ENCODE measurements around the gene TUBGCP4. TPM values are rescaled to one million over a fixed set of nuclear protein-coding genes. Genes with fewer than 3 reads are reported as not detected.

Gene TUBGCP4, protein sequence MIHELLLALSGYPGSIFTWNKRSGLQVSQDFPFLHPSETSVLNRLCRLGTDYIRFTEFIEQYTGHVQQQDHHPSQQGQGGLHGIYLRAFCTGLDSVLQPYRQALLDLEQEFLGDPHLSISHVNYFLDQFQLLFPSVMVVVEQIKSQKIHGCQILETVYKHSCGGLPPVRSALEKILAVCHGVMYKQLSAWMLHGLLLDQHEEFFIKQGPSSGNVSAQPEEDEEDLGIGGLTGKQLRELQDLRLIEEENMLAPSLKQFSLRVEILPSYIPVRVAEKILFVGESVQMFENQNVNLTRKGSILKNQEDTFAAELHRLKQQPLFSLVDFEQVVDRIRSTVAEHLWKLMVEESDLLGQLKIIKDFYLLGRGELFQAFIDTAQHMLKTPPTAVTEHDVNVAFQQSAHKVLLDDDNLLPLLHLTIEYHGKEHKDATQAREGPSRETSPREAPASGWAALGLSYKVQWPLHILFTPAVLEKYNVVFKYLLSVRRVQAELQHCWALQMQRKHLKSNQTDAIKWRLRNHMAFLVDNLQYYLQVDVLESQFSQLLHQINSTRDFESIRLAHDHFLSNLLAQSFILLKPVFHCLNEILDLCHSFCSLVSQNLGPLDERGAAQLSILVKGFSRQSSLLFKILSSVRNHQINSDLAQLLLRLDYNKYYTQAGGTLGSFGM
- total RNA-seq = 10 to 100 TPM; 42.8 to 45.3 TPM

DNA sequence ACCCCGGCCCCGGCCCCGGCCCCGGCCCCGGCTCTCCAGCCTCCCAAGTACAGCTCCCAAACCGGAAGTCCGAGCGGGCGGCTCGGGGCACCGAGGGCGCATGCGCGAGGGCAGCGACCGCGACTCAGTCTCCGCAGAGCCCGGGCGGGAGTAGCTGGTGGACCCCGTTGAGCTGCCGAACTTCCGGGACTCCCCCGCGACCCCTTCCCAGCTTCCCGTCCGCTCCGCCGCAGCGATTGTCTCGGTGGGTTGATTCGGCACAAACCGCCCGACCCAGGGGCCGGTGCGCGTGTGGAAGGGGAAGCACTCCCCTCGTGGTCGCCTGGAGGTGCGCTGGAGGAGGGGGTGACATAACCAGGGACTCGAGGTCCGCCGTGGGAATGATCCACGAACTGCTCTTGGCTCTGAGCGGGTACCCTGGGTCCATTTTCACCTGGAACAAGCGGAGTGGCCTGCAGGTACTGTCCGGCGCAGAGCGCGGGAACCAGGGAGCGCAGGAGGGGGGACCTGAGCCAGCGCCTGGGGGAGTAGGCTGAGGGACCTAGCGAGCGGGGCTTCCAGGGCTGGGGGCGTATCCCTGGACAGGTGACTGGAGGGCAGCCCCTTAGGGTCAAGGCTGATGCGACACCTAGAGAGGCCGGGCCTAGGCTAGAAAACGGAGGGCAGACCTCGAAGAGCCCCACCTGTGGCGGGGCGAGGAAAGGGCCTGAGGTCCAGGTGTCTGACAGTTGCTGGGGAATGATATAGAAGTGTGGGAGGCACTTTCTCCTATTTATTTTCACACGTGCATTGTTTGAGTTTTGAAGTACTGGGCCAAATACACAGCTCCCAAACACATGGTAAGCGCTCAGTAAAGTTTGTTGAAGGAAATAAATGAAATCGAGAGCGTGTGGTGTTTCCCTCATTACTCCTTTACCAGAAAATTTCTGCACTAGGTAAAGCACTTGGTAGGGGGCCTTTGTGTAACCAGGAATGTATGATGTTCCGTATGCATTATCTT is at the start of gene TUBGCP4, which contains the start of gene ZSCAN29:
Gene TUBGCP4, plus strand, starts transcription at position 127 of the 1,000 bp plus-strand sequence. Its CDS starts 254 bp downstream, at position 381.
Gene ZSCAN29, minus strand, starts transcription at position 69 of the 1,000 bp plus-strand sequence. CDS start 1,130 bp downstream, outside the sequence.
- CTCF ChIA-PET = interaction anchor here (0.6 to 1.3 kb wide), 4 partner anchors 10 to 350 kb away, joined by 3 to 5 read pairs (median 3); no protein-coding TSS in a partner anchor
- POLR2A ChIA-PET = interaction anchor here (0.6 to 1.3 kb wide), 4 partner anchors 10 to 240 kb away, joined by 3 to 8 read pairs (median 3); no protein-coding TSS in a partner anchor

DNA sequence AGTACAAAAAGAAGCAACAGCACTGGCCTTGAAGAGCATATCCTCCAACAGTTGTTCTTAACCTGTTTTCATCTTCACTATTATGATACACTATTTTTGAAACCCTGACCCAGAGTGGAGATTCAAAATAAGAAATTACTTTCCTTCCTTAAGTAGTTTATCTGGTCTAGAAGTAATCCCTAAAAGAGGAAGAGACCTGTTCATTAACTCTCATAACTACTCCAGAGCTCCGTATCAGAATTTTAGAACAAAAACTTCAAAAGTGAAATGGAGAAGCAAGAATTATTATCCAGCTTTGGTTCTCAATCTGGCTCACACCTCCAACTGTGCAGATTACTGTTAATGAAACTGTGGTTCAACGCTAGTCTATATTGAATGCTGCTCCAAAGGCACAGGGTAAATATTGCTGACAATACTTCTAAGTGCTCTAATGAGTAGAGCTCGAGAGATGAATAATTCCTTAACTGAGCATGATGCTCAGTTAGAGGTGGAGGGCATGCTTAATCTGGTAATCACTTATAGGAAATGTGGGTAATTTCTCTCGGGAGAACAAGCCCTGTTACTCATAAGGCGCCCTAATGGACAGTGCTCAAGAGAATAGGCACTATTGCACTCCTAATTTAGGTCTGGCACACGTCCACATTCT is 45.7 kb upstream of the TUBGCP4 start:
- CTCF ChIA-PET = no interaction called here
- POLR2A ChIA-PET = no interaction called here

DNA sequence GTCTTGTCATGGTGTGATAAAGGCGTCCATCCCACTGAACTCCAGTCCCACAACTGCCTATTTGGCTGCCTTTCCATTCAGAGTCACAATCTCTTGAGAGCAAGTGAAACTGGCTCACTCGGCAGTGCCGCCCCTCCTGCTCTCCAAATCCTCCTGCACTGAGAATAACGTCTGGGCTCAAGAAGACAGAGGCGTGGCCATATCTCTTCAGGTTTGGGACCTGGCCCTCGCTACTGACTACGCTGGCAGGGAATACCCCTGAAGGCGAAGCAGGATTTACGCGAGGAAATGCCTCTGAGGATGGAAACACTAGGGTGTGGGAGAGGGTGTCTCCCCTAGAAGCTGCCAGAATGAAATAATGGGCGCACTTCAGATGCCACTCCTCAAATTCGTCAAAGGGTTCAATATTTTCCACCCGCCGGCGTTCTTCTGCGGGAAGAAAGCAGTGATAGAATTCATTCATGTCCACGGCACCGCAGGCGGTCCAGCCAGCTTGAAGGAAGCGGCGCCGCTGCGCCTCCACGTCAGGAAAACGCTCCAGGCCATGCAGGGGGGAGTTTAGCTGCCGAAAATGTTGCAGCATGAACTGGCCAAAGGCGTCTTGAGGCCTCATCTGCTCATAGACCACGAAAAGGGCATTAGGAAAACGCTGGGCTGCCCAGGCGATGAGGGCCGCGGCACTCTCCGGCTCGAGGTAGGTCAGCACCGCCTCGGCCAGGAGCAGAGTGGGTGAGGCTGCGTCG is 41.5 kb upstream of the TUBGCP4 start:
- ChIA-PET CTCF (no interaction called here), POLR2A (interaction anchor here (0.6 to 0.7 kb wide), 2 partner anchors 303 to 409 kb away, joined by 3 read pairs; no protein-coding TSS in a partner anchor)

DNA sequence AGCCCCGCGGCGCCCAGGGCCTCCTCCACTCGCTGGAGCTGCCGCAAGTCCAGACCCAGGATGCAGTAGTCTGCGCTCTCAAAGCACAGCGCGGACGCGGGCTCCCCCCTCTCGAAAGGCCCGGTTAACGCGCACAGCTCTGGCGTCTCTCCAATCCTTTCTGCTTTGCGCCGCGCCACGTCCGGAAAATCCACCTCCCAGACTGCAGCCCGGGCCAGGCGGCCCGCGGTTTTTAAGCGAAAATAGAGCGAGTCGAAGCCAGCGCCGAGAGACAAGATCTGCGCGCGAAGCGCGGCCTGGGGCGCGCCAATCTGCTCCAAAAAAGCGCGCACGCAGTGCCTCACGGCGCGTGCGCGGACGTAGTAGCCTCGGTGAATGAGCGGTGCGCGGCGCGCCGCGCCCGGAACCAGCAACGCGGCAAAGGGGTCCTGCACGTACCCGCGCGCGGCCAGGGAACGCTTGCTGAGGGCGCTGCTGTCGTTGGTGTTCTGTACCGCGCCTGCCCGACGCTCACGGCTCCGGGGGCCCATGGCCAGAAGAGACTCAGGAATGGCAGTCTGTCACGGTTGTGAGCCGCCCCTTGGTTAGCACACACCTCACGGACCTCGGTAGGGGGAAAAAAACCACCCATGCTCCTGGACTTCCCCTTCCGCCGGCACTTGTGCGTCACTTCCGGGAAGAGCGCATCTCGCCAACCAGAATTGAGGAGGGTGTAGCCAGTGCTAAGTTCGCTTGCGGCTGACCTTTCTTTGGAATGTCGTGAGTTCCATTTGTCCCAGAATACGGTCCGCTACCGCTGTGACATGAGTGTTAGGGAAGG is 40.7 kb upstream of the TUBGCP4 start, which contains the start of gene LCMT2:
Gene LCMT2, minus strand, starts transcription at position 614 of the 820 bp plus-strand sequence. Its CDS starts 84 bp downstream, at position 530.
- POLR2A ChIA-PET = interaction anchor here (0.7 kb wide), 1 partner anchor 410 kb away, joined by 3 read pairs; no protein-coding TSS in a partner anchor
- CTCF ChIA-PET = interaction anchor here (0.8 kb wide), 1 partner anchor 23 kb away, joined by 3 read pairs; no protein-coding TSS in a partner anchor

DNA sequence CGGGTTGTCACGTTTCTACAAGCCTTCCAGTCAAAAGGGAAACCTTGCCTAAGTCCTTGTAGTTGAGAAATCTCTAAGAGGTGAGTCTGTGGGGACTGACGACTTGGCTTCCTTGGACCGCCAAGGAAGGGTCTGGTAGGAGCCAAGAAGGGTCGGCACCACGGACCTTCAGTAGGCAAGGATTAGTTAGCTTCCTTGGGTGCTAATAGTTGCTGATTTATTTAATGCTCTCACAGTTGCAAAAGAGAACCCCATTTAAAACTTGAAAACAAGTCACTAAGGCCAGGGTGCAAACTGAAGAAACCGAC is 40.2 kb upstream of the TUBGCP4 start:
- POLR2A ChIA-PET = no interaction called here
- CTCF ChIA-PET = interaction anchor here (0.8 kb wide), 1 partner anchor 23 kb away, joined by 3 read pairs; no protein-coding TSS in a partner anchor

DNA sequence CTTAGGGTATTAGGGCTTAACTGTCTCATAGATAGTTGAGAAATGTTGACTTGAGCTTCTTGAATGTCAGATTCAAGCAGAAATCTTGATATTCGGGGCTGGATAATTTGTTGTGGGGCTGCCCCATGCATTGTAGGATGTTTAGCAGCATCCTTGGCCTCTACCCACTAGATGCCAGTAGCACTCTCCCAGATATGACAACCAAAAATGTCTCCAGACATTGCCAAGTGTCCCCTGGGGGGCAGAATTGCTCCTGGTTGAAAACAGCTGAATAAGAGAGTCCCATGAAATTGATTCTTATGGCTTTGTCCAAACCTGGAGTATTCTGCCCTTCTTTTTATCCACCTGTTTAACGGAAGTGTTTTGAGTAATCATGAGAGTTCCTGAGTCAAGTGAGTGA is 24.6 kb upstream of the TUBGCP4 start:
- ChIA-PET CTCF (no interaction called here), POLR2A (no interaction called here)

DNA sequence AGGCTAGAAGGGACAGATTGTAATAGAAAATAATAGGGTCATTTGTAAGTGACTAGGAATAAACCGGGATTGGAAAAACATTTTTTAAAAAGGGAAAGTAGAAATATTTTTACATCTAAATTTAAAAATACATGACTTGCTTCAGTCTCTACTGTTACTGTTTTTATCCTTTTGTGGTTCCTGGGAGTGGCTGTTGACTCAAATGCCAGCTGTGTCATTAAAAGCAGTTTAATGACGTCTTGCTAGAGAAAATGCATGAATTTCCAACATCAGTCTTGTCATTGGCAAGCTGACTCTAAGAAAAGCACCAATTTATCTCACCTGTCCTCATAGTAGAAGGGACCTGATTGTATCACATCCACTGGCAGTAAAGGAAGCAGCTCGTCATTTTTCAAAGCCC is 23.8 kb upstream of the TUBGCP4 start:
- POLR2A ChIA-PET = no interaction called here
- CTCF ChIA-PET = no interaction called here

DNA sequence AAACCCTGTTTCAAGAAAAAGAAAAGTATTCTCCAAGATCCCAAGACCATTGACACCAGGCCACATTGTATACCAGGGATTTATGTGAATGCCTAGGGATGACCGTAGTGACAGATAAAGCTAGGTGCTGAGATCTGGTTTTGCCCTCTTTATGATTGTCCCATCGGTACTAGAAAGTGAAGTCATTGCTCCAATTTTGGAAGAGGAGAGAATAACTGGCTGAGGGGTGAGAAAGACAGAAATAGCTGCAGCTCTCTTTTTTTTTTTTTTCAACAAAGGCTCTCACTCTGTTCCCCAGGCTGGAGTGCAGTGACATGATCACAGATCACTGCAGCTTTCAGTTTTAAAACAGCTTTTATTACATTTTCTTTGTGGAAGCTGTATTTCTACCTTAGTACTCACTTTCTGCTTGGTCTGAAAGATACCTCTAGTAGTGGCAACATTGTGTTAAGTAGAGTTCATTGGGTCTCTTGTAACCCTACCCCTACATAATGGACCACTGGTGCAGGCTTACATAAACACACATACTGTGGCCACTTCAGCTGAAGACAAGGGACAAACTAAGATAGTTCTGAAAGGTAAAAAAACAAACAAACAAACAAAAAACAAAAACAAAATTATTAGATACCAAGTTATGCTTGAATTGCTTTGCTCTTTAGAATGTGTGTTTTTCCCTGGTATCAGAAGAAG is 18.1 kb upstream of the TUBGCP4 start:
- CTCF ChIA-PET = no interaction called here
- POLR2A ChIA-PET = no interaction called here

DNA sequence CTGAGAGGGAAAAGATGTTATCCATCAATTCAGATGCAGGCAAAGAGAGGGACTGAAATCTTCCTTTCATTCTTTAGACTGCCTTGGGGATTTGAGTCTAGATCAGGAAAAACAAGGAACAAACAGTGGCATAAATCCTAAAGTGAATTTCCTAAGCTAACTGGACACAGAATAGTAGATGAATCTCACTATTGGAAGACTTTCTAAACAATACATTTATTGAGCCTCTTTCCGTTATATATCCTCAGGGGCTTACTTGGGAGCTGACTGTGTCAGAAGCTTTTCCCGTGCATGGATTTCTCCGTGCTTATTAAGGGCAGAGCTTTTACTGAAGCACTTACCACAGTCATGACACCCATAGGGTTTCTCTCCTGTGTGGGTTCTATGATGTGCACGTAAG is 10.1 kb upstream of the TUBGCP4 start:
- CTCF ChIA-PET = no interaction called here
- POLR2A ChIA-PET = interaction anchor here (1.7 kb wide), 1 partner anchor 10 kb away, joined by 8 read pairs; the partner anchor contains the start of genes TUBGCP4 and ZSCAN29

DNA sequence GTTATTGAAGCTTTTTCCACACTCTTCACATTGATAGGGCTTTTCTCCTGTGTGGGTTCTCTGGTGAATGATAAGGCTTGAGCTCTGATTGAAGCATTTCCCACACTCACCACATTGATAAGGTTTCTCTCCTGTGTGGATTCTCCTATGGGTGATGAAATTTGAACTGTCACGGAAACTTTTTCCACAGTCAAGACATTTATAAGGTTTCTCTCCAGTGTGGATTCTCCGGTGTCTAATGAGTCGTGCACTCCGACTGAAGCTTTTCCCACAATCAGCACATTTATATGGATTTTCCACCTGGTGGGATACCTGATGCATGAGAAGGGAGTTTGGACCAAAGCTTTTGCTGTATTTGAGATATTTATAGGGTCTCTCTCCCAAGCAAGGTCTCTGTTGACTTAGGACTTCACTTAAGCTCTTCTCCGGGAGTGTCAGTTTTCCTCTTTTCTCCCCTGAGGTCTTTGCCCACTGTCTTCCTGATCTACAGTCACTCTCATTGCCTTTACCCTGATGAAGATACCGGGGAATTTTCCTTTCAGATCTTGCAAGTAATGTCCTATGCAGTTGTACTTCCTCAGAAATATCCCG is 9.5 kb upstream of the TUBGCP4 start:
- POLR2A ChIA-PET = interaction anchor here (1.7 kb wide), 1 partner anchor 9 kb away, joined by 8 read pairs; the partner anchor contains the start of genes TUBGCP4 and ZSCAN29

DNA sequence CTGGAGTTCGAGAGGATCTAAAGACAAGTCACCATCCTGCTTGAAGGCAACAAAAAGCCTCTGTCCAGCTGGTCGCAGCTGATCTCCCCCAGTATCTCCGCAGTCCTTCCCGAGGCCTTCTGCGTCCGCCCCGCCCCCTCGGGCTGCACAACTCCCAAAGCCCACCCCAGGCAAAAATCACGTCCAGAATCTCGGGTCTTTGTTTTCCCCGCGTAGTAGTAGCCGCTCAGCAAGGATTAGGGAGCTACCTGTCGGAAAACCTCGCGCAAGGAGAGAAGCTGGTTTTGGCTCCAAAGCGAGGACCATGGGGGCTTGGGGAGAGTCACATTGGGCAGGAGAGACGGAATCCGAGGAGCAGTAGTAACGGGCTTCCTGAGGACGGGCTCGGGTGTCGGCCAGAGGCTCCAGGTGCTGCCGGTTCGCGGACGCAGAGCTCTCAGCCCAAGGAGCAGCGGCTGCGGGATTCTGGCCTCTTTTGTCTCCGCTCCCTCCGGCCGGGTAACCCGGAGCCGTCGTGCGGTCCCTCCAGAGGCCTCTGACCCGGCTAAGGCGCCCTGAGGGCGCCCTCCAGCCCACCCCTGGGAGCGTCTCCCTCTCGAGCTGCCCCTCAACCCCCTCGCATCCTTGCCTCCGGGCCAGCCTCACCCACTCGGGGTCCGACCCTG is 459 bp upstream of the TUBGCP4 start:
- CTCF ChIA-PET = interaction anchor here (0.6 to 1.3 kb wide), 4 partner anchors 11 to 351 kb away, joined by 3 to 4 read pairs (median 3); no protein-coding TSS in a partner anchor
- POLR2A ChIA-PET = interaction anchor here (0.5 to 1.3 kb wide), 5 partner anchors 9 to 239 kb away, joined by 3 to 8 read pairs (median 3); no protein-coding TSS in a partner anchor

More for the DNA sequence above, 9.5 kb upstream of the TUBGCP4 start:
- CTCF ChIA-PET = no interaction called here

DNA sequence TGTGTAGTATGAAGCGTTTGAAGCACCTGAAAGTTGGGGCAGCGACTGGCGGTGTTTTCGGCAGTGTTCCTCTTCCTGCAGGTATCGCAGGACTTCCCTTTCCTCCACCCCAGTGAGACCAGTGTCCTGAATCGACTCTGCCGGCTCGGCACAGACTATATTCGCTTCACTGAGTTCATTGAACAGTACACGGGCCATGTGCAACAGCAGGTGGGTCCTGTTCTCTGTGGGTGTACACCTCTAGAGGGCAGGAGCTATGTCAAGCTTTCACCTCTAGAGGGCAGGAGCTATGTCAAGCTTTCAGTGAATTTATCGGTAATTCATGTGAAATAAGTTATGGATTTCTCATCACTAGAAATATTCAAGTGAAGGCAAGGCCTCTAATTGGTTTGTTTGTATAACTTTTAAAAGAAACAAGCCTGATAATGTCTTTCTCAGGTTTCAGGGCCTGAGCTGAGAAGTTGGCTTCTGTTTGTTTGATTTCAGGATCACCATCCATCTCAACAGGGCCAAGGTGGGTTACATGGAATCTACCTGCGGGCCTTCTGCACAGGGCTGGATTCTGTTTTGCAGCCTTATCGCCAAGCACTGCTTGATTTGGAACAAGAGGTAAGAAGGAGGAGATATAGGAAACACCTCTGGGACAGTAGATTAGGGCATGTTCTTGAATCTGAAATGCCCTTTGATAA is 5.3 kb downstream of the TUBGCP4 start:
- CTCF ChIA-PET = interaction anchor here (0.6 to 1.2 kb wide), 6 partner anchors 8 to 202 kb away, joined by 3 to 4 read pairs (median 3); no protein-coding TSS in a partner anchor
- POLR2A ChIA-PET = no interaction called here

DNA sequence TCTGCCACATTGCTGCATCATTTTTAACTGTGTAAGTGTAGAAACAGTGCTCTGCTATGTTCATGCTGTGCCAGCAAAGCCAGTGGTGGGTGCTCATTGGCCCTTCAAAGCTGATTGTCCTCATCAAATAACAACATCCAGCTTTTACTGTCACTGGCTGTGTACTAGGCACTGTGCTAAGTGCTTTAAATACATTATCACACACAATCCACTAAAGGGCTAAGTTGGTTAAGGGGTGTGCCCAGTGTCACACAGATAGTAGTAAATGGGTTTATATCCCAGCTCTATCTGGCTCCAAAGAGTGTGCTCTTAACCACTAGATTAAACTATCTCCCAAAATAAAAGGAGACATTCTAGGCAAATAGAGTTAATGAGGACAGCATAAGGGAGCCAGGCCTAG is 7.7 kb downstream of the TUBGCP4 start:
- ChIA-PET CTCF (no interaction called here), POLR2A (no interaction called here)

DNA sequence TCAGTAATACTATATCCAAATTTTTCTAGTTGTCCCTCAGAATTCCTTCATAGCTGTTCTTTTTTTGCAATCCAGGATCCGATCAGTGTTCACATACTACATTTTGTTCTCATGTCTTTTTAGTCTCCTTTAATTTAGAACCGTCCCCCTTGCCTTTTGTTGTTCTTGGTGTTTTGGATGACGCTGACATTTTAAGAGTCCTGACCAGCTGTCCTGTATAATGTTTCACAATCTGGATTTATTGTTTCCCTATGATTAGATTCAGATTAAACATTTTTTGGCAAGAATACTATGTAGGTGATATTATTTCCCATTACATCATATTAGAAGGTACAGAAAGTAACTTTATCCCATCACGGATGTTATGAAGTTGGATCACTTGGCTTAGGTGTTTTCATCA is 11.4 kb downstream of the TUBGCP4 start:
- ChIA-PET POLR2A (no interaction called here), CTCF (no interaction called here)

DNA sequence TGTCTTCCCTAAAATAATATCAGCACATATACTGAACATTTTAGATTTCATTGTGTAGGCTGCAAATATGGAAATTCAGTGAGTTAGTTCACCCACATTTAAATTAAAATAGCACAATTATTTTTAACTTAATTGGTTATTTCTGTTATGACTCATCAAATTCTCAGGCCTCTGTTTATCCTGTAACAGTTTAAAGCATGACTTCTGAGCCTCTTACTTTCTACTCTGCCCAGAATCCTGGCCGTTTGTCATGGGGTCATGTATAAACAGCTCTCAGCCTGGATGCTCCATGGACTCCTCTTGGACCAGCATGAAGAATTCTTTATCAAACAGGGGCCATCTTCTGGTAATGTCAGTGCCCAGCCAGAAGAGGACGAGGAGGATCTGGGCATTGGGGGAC is 12.2 kb downstream of the TUBGCP4 start:
- ChIA-PET POLR2A (interaction anchor here (0.6 kb wide), 1 partner anchor 128 kb away, joined by 3 read pairs; no protein-coding TSS in a partner anchor), CTCF (no interaction called here)

All from activated CD8-positive, alpha-beta memory T cell treated with anti-CD3 and anti-CD28 coated beads for 36 hours (primary cell).